Left lung (tissue), 10 donors: Measurements from ENCODE around the gene PODN. TPM values are rescaled to one million over a fixed set of nuclear protein-coding genes. Genes with fewer than 3 reads are reported as not detected.
A peak's percentile ranks its signal among the peaks of the same experiment; 100 is the strongest.

Experiments used
- ATAC-seq: fragments of 200-7000 bp; cut with Tn5 transposase; one replicate; pipeline ENCODE4 v1.9.1; 2020; ENCODE audit warnings: moderate library complexity
- DNase-seq, 4 donors: peaks; one replicate each; pipeline ENCODE4 v3.0.0-alpha.2; 2013 to 2020
- H3K27ac ChIP-seq, 2 donors: fragments of 200-600 bp; sonication (generic) in 1 of 2; one replicate each; pipeline versions ENCODE4 v1.5.0 to v1.8.0; 2020 to 2021
- H3K27me3 ChIP-seq, 2 donors: fragments of 200-600 bp; sonication (generic) in 1 of 2; one replicate each; pipeline versions ENCODE4 v1.5.0 to v1.8.0; 2020 to 2021
- H3K36me3 ChIP-seq, 2 donors: fragments of 200-600 bp; sonication (generic) in 1 of 2; one replicate each; pipeline versions ENCODE4 v1.5.0 to v1.8.0; 2020 to 2021
- H3K4me1 ChIP-seq, 2 donors: fragments of 200-600 bp; one replicate each; pipeline ENCODE4 v1.8.0; 2021
- H3K4me3 ChIP-seq, 2 donors: fragments of 200-600 bp; sonication (generic) in 1 of 2; one replicate each; pipeline versions ENCODE4 v1.5.0 to v1.8.0; 2020 to 2021; ENCODE audit warnings: mild to moderate bottlenecking in 1 of 2
- H3K9me3 ChIP-seq, 2 donors: fragments of 200-600 bp; sonication (generic) in 1 of 2; one replicate each; pipeline versions ENCODE4 v1.5.0 to v1.8.0; 2020 to 2021
- intact Hi-C, 2 donors: fragments of 100-400 bp; cut with DNase I; formaldehyde crosslinking; loops; one replicate each; pipeline versions ENCODE4 v1.11.2 to v1.14.2; 2022
- polyA plus RNA-seq, 6 donors: library from polyadenylated mRNA; unstranded; fragments of 120-200 nt; gene quantifications; one replicate each; pipeline ENCODE4 v1.2.1, GENCODE V29; 2013; ENCODE audit not compliant: insufficient read length in 6 of 6
- total RNA-seq, 2 donors: library from RNA; stranded (reverse); fragmentation: NEBNext Ultra II Directional; extraction: Animal tissue kit (Norgen Biotek cat#: 25700); gene quantifications; one replicate each; pipeline ENCODE4 v1.2.1, GENCODE V29; 2021
- TF ChIP-seq, protein P1 (sequence below), 2 donors: fragments of 200-600 bp; sonication (generic) in 1 of 2; IDR thresholded peaks; one replicate each; pipeline versions ENCODE4 v1.5.0 to v1.8.0; 2021; ENCODE audit warnings: antibody characterized with exemption in 2 of 2
- donor health status: DM: no; HTN: yes; CAD: no.
- donor health status: DM: no; HTN: no; CAD: no.

The PODN gene
- total and polyA plus RNA-seq, 8 donors, result 10.5 to 48.8 (median 12.1) TPM

DNA sequence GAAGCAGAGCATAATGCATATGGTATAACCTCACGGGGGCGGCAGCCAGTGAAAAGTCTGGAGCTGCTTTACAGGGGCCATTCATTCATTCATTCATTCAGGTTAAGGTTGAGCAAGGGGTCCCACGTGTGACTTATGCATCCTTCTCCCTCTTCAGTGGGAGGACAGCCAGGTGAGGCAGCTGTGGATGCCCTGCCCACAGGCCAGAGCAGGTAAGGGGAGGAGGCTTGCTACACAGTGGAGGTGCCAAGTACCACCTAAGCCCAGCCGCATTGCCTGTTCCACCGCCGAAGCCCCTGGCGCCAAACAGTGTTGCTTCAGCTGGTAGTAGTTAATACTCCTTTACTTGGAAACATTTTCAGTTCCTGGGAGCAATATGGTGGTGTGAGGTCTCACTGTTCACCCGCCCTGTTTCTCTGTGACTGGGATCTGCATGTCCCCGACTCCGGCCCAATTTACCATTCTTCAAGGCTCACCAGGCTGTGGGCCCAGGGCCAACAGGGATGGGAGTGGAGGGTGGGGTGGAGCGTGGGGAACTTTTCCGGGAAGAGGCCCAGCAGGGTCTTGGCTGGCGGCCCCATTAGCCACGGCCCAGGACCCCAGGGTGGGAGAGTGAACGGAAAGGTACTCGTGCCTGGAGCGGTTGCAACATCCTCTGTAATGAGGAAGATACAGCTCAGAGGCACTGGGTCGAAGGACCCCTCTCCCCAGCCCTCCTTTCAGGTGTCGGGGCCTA, 722 bp upstream of the PODN start:
- Histone ChIP-seq H3K4me1 (peaks cover 6 to 23% of the 10 kb centered on the region in 2 donors), H3K9me3 (no peaks in the 10 kb centered on the region), H3K4me3 (peak overlapping the region; percentile 38 to 44), H3K27me3 (peaks cover 24 to 45% of the 10 kb centered on the region in 2 donors), H3K27ac (peak overlapping the region; percentile 13 to 19), H3K36me3 (no peaks in the 10 kb centered on the region)
- TF ChIP-seq, protein P1, sequence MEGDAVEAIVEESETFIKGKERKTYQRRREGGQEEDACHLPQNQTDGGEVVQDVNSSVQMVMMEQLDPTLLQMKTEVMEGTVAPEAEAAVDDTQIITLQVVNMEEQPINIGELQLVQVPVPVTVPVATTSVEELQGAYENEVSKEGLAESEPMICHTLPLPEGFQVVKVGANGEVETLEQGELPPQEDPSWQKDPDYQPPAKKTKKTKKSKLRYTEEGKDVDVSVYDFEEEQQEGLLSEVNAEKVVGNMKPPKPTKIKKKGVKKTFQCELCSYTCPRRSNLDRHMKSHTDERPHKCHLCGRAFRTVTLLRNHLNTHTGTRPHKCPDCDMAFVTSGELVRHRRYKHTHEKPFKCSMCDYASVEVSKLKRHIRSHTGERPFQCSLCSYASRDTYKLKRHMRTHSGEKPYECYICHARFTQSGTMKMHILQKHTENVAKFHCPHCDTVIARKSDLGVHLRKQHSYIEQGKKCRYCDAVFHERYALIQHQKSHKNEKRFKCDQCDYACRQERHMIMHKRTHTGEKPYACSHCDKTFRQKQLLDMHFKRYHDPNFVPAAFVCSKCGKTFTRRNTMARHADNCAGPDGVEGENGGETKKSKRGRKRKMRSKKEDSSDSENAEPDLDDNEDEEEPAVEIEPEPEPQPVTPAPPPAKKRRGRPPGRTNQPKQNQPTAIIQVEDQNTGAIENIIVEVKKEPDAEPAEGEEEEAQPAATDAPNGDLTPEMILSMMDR (IDR thresholded peaks at IDR 0.05), result no peak
- ATAC-seq, result no peak
- peak in 2 of 4 donors; percentile 21 to 55 for DNase-seq
- intact Hi-C loops, result no loop called here

DNA sequence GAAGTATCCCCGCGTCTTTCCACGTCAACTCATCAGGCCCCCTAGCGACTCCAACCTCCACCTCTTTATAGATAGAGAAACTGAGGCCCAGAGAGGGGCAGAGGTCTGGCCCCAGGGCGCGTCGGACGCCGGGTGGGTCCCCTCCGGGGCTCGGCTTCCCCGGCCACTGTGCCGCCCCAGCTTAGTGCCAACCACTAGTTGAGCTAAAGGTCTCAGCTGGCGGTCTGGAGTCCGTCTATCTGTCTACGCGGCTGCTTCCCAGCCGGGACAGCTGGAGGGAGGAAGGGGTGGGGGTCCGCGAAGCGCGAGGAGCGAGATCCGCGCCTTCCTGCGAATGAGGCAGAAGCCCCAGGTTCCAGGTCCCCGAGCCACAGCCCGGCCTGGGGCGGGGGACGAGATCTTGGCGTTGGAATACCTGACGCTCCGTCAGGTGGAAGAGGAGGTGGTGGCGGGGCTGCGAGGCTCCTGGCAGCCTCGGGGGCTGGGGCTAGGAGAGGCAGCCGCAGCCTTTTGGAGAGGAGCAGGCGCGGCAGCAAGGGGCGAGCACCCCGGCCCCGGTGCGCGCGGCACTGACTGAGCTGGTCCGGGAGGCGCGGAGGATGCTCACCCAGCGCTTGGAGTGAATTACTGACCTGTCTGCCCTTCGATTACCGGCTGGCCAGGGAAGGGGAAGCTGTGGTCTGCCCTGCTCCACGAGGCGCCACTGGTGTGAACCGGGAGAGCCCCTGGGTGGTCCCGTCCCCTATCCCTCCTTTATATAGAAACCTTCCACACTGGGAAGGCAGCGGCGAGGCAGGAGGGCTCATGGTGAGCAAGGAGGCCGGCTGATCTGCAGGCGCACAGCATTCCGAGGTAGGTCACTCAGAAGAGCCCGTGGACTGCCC, 937 bp downstream of the PODN start:
- TF ChIP-seq, protein P1 (IDR thresholded peaks at IDR 0.05), result no peak
- H3K4me3 ChIP-seq, result peak overlapping the region; percentile 38 to 44
- H3K9me3 ChIP-seq, result no peaks in the 10 kb centered on the region
- no peaks in the 10 kb centered on the region for H3K36me3 ChIP-seq
- ATAC-seq, result peak; percentile 15
- peak in 1 of 4 donors; percentile 73 for DNase-seq
- H3K4me1 ChIP-seq, result peaks cover 6 to 23% of the 10 kb centered on the region in 2 donors
- intact Hi-C loops, result no loop called here
- H3K27ac ChIP-seq, result peak overlapping the region in 1 of 2 donors; percentile 39
- H3K27me3 ChIP-seq, result peaks cover 24 to 45% of the 10 kb centered on the region in 2 donors

DNA sequence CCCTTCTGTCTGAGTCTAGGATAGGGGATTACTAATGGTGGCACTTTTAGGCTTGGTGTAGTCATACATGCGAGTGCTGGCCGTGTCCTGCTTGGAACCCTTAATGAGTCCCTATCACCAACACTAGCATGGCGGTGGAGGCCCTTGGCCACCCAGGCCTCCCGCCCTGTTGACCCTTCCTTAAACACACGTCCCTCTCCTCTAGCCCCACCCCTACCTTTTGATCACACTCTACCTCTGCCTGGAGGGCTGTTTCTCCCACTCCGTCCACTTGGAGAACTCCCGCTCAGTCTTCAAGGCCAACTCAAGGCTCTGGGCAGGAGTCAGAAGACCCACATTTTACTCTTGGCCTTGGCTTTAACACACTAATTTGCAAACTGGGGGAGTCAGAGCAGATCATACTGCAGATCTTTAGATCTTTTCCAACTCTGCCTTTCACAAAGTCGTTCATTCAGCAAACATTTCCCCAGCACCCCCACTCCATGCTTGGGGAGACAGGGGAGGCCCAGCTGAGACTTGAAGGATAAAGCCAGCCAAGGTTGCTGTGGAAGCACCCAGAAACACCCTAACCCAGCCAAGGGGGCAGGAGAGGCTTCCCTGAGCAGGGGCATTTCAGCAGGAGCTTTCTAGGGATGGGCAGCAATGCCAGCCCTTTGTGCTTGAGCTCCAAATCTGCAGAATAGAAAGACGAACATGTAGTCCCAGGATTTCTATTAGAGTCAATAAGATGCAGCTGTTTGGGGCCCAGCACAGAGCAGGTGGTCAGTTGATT, 1.9 kb downstream of the PODN start:
- TF ChIP-seq, protein P1 (IDR thresholded peaks at IDR 0.05), result no peak
- intact Hi-C loops, result no loop called here
- Histone ChIP-seq H3K4me1 (peaks cover 6 to 23% of the 10 kb centered on the region in 2 donors), H3K36me3 (no peaks in the 10 kb centered on the region), H3K27me3 (peaks cover 24 to 45% of the 10 kb centered on the region in 2 donors), H3K27ac (no peak overlapping the region), H3K4me3 (peak overlapping the region in 1 of 2 donors; percentile 44), H3K9me3 (no peaks in the 10 kb centered on the region)
- ATAC-seq, result no peak
- no peak for DNase-seq

GRCh38 chr1:53065391-53065790, 3.4 kb downstream of the PODN start:
- Histone ChIP-seq H3K4me1 (peaks cover 6 to 23% of the 10 kb centered on the region in 2 donors), H3K27me3 (peaks cover 24 to 38% of the 10 kb centered on the region in 2 donors), H3K4me3 (no peak overlapping the region), H3K27ac (no peak overlapping the region), H3K9me3 (no peaks in the 10 kb centered on the region), H3K36me3 (no peaks in the 10 kb centered on the region)
- TF ChIP-seq, protein P1 (IDR thresholded peaks at IDR 0.05), result no peak
- intact Hi-C loops, result no loop called here
- peak in 2 of 4 donors; percentile 20 to 50 for DNase-seq
- no peak for ATAC-seq
